ENCODE data around the gene AQP7.

GRCh38 chr9:33430942-33431341, 28.6 kb upstream of the AQP7 start:
- TF ChIP-seq POLR2A (IDR thresholded peaks at IDR 0.05) = no peak
- TF ChIP-seq CTCF (IDR thresholded peaks at IDR 0.05) = no peak

All from uterus (tissue), 2 donors.